ENCODE measurements around the gene CA9.

CA9 gene

GRCh38 chr9:35710818-35711500, 37.2 kb downstream of the CA9 start:
- DNase-seq (ENCODE audit: low read depth): no peak
- H3K4me3 ChIP-seq (ENCODE audit: low read depth, low read length): no peak overlapping the region

GRCh38 chr9:35711501-35712428, 38.0 kb downstream of the CA9 start:
- no peak for DNase-seq (ENCODE audit: low read depth)

GRCh38 chr9:35712762-35713400, 39.2 kb downstream of the CA9 start:
- H3K4me3 ChIP-seq (ENCODE audit: low read depth, low read length): no peak overlapping the region
- no peak for DNase-seq (ENCODE audit: low read depth)

More at GRCh38 chr9:35711501-35712428, 38.0 kb downstream of the CA9 start:
- no peak overlapping the region for H3K4me3 ChIP-seq (ENCODE audit: low read depth, low read length)

- no peak for DNase-seq (ENCODE audit: low read depth)
- no peak overlapping the region for H3K4me3 ChIP-seq (ENCODE audit: low read depth, low read length)
These were observed 39.9 kb downstream of the CA9 start for GRCh38 chr9:35713578-35713977.

- H3K4me3 ChIP-seq (ENCODE audit: low read depth, low read length): no peak overlapping the region
- no peak for DNase-seq (ENCODE audit: low read depth)
These were observed 40.4 kb downstream of the CA9 start for GRCh38 chr9:35714123-35714522.

- no peak for DNase-seq (ENCODE audit: low read depth)
- no peak overlapping the region for H3K4me3 ChIP-seq (ENCODE audit: low read depth, low read length)
These were observed 41.0 kb downstream of the CA9 start for GRCh38 chr9:35714579-35715252.

- H3K4me3 ChIP-seq (ENCODE audit: low read depth, low read length): no peak overlapping the region
- no peak for DNase-seq (ENCODE audit: low read depth)
These were observed 42.5 kb downstream of the CA9 start for GRCh38 chr9:35716230-35716629.

- H3K4me3 ChIP-seq (ENCODE audit: low read depth, low read length): no peak overlapping the region
- DNase-seq (ENCODE audit: low read depth): no peak
These were observed 43.6 kb downstream of the CA9 start for GRCh38 chr9:35717132-35717870.

- no peak overlapping the region for H3K4me3 ChIP-seq (ENCODE audit: low read depth, low read length)
- no peak for DNase-seq (ENCODE audit: low read depth)
These were observed 45.2 kb downstream of the CA9 start for GRCh38 chr9:35718721-35719511.

- no peak for DNase-seq (ENCODE audit: low read depth)
- no peak overlapping the region for H3K4me3 ChIP-seq (ENCODE audit: low read depth, low read length)
These were observed 45.8 kb downstream of the CA9 start for GRCh38 chr9:35719546-35719945.

GRCh38 chr9:35723426-35723825, 49.7 kb downstream of the CA9 start:
- no peak for DNase-seq (ENCODE audit: low read depth)
- H3K4me3 ChIP-seq (ENCODE audit: low read depth, low read length): no peak overlapping the region

GRCh38 chr9:35723908-35724307, 50.2 kb downstream of the CA9 start:
- no peak for DNase-seq (ENCODE audit: low read depth)
- no peak overlapping the region for H3K4me3 ChIP-seq (ENCODE audit: low read depth, low read length)

- no peak overlapping the region for H3K4me3 ChIP-seq (ENCODE audit: low read depth, low read length)
- DNase-seq (ENCODE audit: low read depth): no peak
These were observed 51.6 kb downstream of the CA9 start for GRCh38 chr9:35725362-35725761.

- no peak overlapping the region for H3K4me3 ChIP-seq (ENCODE audit: low read depth, low read length)
- DNase-seq (ENCODE audit: low read depth): no peak
These were observed 53.2 kb downstream of the CA9 start for GRCh38 chr9:35726931-35727330.

GRCh38 chr9:35727676-35728040, 53.9 kb downstream of the CA9 start:
- no peak for DNase-seq (ENCODE audit: low read depth)
- H3K4me3 ChIP-seq (ENCODE audit: low read depth, low read length): peak overlapping the region; percentile 90

GRCh38 chr9:35728041-35728971, 54.6 kb downstream of the CA9 start:
- DNase-seq (ENCODE audit: low read depth): peak; percentile 71
- H3K4me3 ChIP-seq (ENCODE audit: low read depth, low read length): peak overlapping the region; percentile 90

GRCh38 chr9:35729101-35729500, 55.4 kb downstream of the CA9 start:
- H3K4me3 ChIP-seq (ENCODE audit: low read depth, low read length): peak overlapping the region; percentile 90
- DNase-seq (ENCODE audit: low read depth): no peak
